Measurements from ENCODE around the gene SLC16A5. TPM values are rescaled to one million over a fixed set of nuclear protein-coding genes. Genes with fewer than 3 reads are reported as not detected.

The SLC16A5 gene
- total RNA-seq, 2 donors from 2014 or later: 7.2 to 14.3 TPM

DNA sequence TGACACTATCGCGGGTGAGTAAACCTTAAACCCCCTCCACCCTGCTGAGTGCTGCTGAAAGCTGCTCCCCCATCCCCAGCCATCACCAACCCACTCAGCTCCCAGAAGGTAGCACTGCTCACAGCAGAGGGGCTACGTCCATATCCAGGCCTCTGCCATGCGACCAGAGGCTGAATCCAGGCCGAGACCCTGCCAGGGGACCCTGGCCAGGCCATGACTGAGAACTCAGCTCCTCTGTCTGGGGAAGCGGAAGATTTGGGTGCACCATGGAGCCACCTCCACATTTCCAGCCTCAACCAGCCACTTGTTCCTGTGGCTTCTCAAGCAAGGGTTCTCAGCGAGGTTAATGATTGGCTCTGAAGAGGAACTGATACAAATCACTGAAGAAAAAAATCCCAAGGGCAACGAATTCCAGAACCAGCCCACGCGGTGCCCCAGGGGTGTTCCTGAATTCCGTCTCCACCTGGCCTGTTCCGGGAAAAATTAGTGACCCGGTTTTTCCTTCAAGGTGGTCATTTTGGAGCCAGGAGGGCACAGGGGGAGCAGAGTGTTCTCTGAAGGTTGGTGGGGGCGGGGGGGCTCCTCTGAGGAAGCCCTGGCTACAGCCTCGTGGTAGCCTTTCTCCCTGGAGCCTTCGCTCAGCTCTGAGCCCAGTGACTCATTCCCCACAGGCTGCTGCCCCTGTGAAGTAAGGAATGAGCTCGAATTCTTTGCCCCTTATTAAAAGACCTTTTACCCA, 9.3 kb upstream of the SLC16A5 start:
- ATAC-seq (peak in 1 of 2 donors; percentile 26), DNase-seq (no peak)
- intact Hi-C loops (cut with DNase I): no loop called here

DNA sequence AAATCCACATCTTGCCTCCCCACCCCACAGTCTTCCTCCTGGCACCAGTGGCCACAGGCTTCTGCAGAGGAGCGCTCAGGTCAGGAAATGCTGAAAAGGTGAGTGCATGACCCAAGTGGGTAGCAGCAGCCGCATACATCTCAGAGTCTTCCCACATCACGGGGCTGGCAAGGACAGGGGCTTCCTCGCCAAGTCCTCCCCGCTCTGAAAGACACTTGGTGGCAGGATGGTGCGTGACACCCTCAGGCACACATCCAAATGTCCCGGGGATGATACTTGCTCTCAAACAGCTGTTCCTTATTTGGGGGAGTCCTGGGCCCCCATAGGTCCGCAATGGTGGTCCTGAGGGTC, 8.8 kb upstream of the SLC16A5 start:
- DNase-seq (no peak), ATAC-seq (peak in 1 of 2 donors; percentile 2)
- intact Hi-C loops (cut with DNase I): no loop called here

DNA sequence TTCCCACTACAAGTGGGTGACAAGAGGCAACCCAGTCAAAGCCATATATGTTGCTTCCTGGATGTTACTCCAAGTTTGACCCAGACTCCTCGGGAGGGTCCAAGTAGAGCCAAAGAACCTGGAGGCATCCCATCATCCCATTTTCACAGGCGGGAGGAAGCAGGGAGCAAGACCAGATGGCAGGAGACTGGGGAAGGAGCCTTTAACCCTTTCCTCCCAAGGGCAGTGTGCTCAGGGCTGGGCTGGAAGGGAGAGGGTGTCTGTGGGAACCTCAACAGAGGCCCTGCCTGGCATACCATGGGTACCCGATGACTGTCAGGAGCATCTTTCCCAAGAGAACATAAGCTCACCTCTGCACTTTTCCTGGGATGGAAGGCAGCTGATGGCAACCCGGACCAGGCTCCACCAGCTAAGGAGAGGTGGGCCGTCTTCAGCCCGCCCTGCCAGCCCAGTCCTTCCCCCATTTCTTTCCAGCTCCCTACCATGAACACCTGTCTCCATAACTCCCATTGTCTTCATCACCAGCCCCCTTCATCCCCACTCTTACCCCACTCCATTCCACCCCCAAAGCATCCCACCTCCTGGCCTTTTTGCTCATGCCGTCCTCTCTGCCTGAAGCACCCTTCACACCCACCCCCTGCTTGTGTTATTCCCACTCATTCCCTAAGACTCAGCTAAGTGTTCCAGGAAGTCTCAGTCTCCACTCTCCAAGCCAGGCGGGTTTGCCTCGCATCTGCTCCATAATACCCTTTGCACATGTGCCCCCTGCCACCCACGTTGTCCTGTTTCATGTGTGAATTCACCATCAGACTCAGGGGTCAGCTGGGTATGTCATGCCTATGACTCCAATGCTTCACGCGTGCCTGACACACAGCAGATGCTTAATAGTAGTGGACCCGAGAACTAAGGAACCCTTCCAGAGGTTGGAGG, 5.9 kb upstream of the SLC16A5 start:
- ATAC-seq (no peak), DNase-seq (no peak)

DNA sequence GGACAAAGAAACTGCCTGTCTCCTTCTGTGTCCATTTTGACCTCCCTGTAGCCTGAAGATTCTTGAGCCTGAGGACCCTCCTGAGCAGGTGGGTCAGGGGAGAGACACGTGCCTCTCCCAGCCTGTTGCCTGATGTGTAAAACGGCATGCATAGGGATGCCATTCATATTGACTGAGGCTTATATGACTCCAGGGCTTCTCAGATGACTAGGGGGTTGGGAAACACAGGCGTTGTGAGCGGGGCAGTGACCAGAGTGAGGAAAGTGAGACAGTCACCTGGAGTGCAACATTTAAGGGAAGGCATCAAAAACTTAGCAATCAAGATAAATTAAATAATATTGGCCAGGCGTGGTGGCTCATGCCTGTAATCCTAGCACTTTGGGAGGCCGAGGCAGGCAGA, 5.1 kb upstream of the SLC16A5 start:
- ATAC-seq: no peak
- no peak for DNase-seq
- intact Hi-C loops (cut with DNase I): no loop called here

More for the DNA sequence above, 5.9 kb upstream of the SLC16A5 start:
- intact Hi-C loops (cut with DNase I): no loop called here

DNA sequence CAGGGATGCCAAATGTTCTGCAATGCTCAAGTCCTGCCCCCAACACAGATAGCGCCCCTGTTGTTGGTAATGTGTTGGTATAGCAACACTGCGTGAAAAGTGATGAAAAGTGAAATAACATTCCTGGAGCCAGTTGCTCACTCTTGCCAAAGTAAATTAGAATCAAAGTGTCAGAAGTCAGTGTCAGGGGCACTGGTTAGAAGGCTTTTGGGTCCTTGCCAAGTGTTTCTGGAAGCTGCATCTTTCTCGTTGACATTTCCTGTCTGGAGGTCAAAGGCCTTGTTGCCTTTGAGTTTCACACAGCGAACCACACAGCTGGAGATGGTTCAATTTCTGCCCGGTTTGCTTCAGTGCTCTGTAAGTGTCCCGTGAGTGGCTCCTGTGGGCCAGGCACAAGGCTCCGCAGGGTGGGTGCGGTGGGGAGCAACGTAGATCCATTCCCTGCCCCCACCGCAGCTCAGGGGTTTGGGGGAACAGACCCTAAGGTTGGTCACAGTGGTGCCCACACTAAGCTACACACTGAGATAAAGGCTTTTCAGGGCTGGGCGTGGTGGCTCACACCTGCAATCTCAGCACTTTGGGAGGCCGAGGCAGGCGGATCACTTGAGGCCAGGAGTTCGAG, 3.6 kb upstream of the SLC16A5 start:
- DNase-seq (peak; percentile 48), ATAC-seq (no peak)
- intact Hi-C loops (cut with DNase I): no loop called here

DNA sequence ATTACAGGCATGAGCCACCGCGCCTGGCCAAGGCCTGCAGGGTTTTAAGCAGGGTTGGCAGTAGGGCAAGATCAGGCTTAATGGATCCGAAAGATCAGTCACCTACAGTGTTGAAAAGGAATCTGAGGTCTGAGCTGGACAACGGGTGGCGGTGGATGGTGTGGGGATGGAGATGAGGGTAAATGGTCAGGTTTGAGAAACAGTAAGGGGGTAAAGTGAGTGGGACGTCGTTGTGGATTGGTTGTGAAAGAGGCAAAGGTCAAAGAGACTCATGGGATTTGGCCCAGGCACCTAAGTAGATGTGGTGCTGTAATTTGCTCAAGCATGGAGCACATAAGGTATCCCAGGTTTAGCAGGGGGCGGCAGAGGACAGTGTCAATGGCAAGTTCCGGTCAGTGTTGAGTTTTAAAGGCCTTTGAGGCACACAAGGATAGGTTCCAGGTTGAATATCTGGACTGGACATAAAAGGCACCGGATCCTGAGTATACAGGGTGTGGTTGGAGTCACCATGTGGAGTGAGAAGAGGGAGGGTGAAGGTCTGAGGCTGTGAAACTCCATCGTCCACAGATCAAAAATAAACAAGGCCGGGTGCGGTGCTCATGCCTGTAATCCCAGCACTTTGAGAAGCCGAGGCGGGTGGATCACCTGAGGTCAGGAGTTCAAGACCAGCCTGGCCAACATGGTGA, 1.1 kb upstream of the SLC16A5 start:
- intact Hi-C loops (cut with DNase I): no loop called here
- no peak for DNase-seq
- ATAC-seq: no peak

DNA sequence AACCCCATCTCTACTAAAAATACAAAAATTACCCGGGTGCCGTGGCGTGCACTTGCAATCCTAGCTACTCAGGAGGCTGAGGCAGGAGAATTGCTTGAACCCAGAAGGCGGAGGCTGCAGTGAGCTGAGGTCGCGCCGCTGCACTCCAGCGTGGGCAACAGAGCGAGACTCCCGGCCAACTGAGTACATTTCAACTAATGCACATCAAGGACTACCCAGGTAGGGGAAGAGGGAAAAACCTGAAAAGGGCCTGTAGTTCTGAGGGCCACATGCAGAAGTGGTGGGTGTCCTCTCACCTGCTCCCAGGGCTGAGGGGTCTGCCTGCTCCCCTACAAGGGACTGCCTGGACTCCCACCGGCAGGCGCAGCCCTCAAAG, 584 bp upstream of the SLC16A5 start:
- ATAC-seq (no peak), DNase-seq (no peak)
- intact Hi-C loops (cut with DNase I): no loop called here

DNA sequence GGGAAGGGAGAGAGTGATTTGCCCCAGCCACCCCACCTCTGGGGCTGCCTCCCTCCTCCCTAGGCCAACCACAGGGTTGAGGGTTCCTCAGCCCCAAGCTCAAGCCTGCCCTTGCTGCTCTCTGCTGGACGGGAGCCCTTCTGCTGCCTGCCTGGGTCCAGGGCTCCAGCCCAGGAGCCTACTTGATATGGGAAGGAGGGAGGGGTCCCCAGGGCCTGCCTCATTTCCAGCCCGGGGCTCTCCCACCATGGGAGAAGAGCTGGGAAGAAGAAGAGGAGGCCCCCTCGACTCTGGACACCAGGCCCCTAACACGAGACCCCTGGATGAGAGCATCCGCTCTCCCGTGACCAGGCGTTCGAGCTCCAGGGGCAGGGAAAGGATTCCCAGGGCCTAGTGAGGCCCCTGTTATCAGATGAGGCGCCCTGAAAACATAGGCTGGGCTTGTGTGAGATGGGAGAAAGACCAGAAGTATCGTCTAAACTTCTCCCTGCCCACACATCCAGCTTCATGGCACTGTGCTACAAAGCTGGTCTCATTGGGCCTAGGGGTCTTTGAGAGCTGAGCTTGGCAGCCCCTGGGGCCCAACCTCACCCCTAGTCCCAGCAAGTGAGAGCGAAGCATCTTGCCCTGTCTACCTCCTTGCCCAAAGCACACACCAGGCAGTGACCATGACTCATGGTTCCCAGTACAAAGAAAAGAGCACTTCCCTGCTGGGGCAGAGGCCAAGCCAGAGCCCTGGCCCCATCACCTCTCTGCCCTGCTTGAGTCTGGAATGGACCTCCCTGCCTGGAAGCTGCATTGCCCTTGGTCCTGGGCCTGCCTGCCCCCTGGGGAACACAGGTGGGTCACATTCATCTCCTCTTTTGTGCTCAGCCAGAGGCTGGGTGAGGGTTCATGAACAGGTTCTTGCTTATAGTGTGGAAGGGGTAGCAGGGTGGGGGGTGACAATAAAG, 987 bp downstream of the SLC16A5 start:
- intact Hi-C loops (cut with DNase I): no loop called here
- ATAC-seq: peak; percentile 21 to 48
- DNase-seq: peak; percentile 46

DNA sequence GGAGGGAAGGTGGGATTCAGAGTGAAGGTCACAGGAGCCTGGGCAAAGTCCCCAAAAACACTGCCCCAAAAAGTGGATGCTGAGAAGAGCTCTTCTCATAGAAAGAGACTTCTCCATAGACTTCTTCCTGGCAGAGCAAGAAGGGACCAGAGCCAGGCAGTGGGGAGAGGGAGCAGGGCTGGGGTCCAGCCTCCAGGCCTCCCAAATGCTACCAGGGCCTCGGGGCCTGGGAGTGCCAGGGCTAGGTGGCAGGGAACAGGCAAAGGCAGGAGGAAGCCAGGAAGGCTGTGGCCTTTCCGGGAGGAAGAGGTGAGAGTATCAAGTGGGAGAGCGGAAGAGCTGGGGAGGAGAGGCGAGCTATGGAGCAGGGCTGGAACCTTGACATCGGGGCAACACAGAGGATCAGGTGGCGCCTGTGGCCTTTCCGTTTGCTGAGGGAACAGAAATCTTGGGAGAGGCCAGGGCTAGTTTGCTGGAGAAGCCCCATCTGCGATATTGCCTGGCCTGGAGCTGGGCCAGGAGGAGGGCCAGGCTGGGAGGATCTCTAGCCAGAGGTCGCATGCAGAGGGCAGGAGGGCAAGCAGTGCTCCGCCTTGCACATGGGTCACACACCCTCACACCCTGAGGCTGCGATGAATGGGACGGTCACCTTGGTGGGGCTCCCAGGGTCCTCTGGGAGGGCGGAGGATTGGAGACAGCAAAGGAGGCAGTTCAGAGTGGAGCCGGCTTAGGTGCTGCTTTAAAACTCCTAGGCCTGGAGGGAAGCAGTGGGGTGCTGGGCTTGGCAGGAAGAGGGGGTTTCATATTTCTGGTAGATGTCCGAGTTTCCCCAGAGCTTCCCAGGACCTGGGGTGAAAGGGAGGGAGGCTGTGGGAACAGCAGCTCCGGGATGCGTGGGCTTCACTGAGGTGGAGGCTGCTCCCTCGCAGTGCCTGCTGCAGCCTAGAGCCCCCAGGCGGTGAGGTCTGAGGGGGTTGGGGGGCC, 3.4 kb downstream of the SLC16A5 start:
- intact Hi-C loops (cut with DNase I): no loop called here
- ATAC-seq (no peak), DNase-seq (peak; percentile 53)

DNA sequence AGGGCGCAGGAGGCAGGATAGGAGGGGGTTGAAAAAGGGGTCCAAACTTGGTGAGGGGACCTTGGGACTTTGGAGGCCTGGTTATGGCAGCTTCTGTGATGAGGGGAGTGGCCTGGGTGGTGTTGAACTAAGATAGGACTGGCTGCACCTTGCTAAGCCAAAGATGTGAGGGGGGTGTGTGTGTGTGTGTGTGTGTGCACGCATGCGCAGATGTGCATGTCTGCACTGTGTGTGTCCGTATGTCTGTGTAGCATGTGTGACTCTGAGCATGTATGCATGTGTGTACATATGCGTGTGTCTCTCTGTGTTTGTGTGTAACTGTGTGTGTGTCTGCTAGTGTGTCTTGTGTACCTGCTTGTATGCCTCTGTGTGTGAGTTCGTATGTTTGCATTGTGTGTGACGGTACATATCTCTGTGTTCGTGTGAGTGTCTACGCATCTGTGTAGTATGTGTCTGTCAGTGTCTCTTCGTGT, 4.1 kb downstream of the SLC16A5 start:
- intact Hi-C loops (cut with DNase I): no loop called here
- no peak for ATAC-seq
- DNase-seq: no peak

DNA sequence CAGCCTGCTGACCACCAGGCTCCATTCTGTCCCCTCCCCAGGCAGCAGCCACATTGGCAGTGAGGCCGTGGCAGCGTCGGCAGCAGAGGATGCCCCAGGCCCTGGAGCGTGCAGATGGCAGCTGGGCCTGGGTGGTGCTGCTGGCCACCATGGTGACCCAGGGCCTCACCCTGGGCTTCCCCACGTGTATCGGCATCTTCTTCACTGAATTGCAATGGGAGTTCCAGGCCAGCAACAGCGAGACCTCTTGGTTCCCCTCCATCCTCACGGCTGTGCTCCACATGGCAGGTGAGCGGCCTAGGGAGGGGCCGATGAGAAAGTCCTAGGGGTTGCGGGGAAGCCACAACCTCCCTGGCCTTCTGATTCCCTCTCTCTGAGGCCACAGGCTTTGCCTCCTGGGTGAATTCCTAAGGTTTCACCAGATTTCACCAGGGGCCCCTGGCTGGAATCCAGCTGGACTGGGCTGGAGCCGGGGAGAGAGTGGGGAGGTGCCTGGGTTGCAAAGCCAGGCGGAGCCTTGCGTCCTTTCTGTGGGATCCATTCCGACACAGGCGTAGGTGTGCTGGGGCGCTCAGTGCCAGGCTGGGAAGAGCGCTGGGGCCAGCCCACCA, 5.9 kb downstream of the SLC16A5 start:
- peak in 1 of 2 donors; percentile 38 for ATAC-seq
- no peak for DNase-seq
- intact Hi-C loops (cut with DNase I): no loop called here

DNA sequence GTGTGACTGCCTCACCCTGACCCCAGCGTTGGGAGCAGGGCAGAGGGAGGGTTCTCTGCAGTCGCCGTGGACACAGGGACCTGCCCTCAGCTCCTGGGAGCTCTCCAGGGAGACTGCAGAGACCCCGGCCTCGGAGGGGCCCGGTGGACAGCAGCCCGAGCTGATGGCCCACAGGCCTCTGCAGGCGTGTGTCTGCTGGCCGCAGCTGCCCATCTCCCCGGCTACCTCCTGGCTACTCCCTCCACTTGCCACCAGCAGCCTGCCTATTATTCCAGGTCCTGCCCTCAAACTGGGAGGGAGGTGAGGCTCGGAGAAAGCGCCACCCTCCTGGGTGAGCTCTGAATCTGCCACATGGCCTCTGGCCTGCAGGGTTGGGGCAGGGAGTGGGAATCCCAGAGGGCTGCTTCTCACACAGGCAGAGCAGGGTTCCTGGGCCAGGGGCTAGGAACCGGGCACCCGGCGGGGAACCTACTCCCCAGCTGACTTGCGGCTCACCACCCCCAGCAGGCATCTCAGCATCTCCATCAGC, 7.2 kb downstream of the SLC16A5 start:
- no peak for DNase-seq
- no peak for ATAC-seq
- intact Hi-C loops (cut with DNase I): no loop called here

DNA sequence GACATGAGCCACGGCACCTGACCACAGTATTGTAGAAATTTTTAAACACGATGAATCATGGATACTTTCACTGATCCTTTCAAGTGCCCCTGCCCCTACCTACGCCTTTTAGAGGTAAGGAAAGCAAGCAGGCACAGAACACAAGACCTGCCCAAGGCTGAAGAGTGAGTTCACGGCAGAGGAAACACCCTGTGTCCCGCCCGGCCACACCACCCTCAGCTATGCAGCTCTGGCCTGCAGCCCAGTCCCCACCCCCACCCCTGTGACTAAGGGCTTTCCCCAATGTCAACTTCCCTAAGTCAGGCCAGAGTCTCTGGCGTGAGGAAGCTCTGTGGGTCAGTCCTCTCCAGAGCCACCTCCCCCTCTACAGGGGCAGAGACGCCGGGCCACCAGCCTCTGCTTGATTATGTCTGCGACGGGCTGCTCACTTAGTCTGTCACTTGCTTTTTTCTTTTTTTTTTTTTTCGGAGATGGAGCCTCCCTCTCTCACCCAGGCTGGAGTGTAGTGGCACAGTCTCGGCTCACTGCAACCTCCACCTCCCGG, 8.4 kb downstream of the SLC16A5 start:
- DNase-seq (peak; percentile 76), ATAC-seq (peak; percentile 83 to 87)
- intact Hi-C loops (cut with DNase I): no loop called here

DNA sequence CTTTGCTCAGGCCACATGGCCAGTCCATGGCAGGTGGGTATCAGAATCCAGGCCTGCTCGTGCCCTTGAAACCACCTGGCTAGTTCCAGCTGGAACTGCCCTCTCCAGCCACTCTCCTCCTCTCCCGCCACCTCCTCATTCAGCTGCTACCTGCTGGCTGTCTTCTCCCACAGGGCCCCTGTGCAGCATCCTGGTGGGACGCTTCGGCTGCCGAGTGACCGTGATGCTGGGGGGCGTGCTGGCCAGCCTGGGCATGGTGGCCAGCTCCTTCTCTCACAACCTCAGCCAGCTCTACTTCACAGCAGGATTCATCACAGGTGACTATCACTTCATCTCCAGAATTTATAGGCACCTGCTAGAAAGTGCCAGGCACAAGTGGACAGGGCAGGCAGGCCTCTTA, 10.1 kb downstream of the SLC16A5 start:
- DNase-seq (no peak), ATAC-seq (no peak)
- intact Hi-C loops (cut with DNase I): no loop called here

DNA sequence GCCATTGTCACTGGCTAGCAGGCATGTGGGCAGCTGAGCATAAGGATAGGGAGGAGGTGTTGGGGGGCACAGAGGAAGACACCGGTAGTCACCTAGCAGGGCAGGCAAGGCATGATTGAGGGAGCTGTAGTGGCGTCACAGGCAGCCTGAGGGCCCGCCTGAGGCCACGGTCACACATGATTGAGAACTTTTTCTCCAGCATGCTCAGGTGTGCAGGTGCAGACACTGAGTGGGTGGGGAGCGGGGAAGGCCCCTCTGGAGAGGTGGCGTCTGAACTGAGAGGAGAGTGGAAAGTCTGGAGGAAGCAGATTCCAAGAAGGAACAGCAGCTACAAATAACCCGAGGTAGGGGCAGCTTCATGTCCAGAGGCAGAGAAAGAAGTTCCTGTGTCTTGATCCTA, 11.1 kb downstream of the SLC16A5 start:
- ATAC-seq (no peak), DNase-seq (no peak)
- intact Hi-C loops (cut with DNase I): no loop called here

DNA sequence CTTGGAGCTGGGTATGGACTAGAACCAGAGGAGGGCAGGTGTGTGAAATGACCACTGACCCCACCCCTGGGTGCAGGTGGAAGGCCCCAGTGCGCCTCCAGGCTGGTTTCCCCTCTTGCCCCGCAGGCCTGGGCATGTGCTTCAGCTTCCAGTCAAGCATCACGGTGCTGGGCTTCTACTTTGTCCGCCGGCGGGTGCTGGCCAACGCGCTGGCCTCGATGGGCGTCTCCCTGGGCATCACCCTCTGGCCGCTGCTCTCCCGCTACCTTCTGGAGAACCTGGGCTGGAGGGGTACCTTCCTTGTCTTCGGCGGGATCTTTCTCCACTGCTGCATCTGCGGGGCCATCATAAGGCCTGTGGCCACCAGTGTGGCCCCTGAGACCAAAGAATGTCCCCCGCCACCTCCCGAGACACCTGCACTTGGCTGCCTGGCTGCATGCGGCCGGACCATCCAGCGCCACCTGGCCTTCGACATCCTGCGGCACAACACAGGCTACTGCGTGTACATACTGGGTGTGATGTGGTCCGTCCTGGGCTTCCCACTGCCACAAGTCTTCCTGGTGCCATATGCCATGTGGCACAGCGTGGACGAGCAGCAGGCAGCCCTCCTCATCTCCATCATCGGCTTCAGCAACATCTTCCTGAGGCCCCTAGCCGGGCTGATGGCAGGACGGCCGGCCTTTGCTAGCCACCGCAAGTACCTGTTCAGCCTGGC, 12.3 kb downstream of the SLC16A5 start:
- intact Hi-C loops (cut with DNase I): no loop called here
- DNase-seq (no peak), ATAC-seq (no peak)

All from left cardiac atrium (tissue), 4 donors.